ENCODE results near the gene TBC1D1. TPM values are rescaled to one million over a fixed set of nuclear protein-coding genes. Genes with fewer than 3 reads are reported as not detected.
A peak's percentile ranks its signal among the peaks of the same experiment; 100 is the strongest.

The TBC1D1 gene
- total and polyA plus RNA-seq, 12 donors = 85.4 to 153 (median 106) TPM

DNA sequence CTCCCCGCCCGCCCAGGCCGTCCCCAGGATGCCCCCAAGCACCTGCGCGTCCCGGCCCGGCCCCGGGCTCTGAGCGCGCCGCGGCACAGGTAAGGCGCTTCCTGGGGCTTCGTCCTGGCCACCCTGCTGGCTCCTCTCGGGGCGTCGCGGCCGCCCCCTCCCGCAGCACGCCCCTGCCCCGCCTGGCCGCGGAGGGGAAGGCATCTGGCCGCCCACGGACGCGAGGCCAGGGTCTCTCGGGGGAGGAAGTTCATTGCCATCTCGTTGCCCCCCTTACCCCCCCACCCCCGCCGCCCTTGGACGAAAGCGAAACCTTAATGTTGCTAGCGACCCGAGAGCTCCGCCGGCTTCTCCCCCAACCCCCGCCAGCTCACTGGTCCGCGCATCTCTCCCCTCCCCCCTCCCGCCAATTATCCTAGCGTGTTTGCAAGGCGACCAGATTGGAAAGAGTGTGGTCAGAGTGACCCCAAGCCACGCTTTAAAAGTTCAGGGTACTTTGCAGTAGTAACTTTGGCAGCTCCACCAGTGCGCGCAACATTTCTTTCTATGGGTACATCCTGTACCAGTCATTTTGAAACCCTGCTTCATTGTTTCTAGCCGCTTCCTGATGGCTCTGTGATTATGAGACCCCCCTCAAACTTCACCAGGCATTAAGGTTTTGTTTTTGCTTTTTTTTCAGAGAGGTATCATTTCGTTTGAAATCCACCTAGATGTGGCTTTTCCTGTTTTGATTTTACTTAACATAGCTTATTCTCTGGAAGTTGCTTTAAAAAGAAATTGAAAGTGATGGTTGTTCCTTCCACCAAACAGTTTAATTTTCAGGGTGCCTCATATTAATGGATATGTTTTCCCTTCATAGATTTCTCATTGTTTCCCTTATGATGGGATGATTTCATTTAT, 626 bp downstream of the TBC1D1 start:
- DNase-seq (peak in 1 of 2 donors; percentile 34), ATAC-seq (peak; percentile 15 to 38 (median 28))
- no peaks in the 10 kb centered on the region for H3K36me3 ChIP-seq
- no peaks in the 10 kb centered on the region for H3K27me3 ChIP-seq
- peak overlapping the region; percentile 85 to 95 (median 91) for H3K27ac ChIP-seq
- 0% methylated on average over 38 to 49 of the region's 49 CpGs for WGBS, 2 donors
- peaks cover 0 to 49% (median 22%) of the 10 kb centered on the region in 9 donors for H3K4me1 ChIP-seq
- peak overlapping the region; percentile 65 to 96 (median 88) for H3K4me3 ChIP-seq
- H3K9me3 ChIP-seq = no peaks in the 10 kb centered on the region
- TF ChIP-seq, protein P1, sequence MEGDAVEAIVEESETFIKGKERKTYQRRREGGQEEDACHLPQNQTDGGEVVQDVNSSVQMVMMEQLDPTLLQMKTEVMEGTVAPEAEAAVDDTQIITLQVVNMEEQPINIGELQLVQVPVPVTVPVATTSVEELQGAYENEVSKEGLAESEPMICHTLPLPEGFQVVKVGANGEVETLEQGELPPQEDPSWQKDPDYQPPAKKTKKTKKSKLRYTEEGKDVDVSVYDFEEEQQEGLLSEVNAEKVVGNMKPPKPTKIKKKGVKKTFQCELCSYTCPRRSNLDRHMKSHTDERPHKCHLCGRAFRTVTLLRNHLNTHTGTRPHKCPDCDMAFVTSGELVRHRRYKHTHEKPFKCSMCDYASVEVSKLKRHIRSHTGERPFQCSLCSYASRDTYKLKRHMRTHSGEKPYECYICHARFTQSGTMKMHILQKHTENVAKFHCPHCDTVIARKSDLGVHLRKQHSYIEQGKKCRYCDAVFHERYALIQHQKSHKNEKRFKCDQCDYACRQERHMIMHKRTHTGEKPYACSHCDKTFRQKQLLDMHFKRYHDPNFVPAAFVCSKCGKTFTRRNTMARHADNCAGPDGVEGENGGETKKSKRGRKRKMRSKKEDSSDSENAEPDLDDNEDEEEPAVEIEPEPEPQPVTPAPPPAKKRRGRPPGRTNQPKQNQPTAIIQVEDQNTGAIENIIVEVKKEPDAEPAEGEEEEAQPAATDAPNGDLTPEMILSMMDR (IDR thresholded peaks at IDR 0.05) = peak in 2 of 9 donors; percentile 10 to 16
- intact Hi-C loops (cut with DNase I) = loop anchor here in 9 of 10 donors (2.0 to 10.0 kb wide), 15 partner anchors 64 to 227 kb away; partner anchors contain the start of gene PGM2 (in 4 of the 9)

DNA sequence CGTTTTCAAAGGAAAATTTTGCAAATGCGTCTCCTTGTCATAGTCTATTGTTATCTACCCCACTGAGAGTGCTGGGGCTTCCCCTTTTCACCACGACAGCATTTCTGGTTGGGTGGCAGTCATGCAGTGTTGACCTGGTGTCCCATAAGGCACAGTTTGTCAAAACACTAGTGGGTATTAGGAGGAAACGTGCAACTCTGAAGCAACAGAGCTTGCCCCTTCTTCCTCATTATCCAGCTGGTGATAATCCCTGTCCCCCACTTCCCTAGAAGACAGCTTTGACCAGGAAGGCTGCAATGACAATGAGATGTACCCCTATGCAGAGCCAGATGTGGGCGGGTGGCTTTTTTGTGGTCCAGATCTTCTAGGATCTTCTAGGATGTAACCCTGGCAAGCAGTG, 1.8 kb downstream of the TBC1D1 start:
- Histone ChIP-seq H3K4me3 (peak overlapping the region in 5 of 10 donors; percentile 65 to 96 (median 90)), H3K4me1 (peaks cover 0 to 60% (median 32%) of the 10 kb centered on the region in 9 donors), H3K27me3 (no peaks in the 10 kb centered on the region), H3K27ac (peak overlapping the region in 5 of 10 donors; percentile 85 to 92 (median 89)), H3K9me3 (no peaks in the 10 kb centered on the region), H3K36me3 (no peaks in the 10 kb centered on the region)
- TF ChIP-seq, protein P1 (IDR thresholded peaks at IDR 0.05) = no peak
- no peak for DNase-seq
- 57 to 61% methylated on average over 5 of the region's 5 CpGs for WGBS, 2 donors
- intact Hi-C loops (cut with DNase I) = loop anchor here in 9 of 10 donors (2.0 to 10.0 kb wide), 13 partner anchors 65 to 228 kb away; partner anchors contain the start of gene PGM2 (in 2 of the 9)
- ATAC-seq = no peak

DNA sequence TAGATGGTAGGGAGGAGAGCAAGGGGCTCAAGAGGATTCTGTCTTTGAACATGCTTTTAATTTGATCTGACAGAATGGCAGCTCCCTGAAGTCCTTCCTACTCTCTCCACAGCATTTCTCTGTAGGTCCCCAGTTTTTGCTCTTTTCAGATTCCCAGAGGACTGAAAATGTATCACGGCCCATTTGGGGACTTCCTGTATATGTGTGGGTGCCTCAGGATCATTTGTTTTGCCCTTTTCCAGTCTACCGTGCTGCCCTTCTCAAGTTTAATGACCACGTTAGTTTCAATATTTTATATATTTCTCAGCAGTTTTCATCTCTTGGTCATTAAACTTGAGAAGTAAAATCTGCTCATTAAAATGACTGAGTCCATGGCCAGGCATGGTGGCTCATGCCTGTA, 2.3 kb downstream of the TBC1D1 start:
- intact Hi-C loops (cut with DNase I) = loop anchor here in 9 of 10 donors (2.0 to 10.0 kb wide), 13 partner anchors 66 to 228 kb away; partner anchors contain the start of gene PGM2 (in 2 of the 9)
- H3K9me3 ChIP-seq = no peaks in the 10 kb centered on the region

DNA sequence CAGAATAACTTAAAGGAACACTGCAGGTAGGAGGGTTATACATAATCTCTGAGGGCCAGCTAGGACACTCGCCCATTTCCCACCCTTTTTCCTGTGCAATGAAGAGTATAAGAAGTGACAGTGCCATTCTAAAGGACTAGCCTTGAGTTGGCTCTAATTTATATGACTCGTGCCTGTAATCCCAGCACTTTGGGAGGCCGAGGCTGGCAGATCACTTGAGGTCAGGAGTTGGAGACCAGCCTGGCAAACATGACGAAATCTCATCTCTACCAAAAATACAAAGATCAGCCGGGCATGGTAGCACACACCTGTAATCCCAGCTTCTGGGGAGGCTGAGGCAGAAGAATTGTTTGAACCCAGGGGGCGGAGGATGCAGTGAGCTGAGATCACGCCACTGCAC, 4.4 kb downstream of the TBC1D1 start:
- Histone ChIP-seq H3K27me3 (no peaks in the 10 kb centered on the region), H3K4me1 (peaks cover 0 to 49% (median 24%) of the 10 kb centered on the region in 9 donors), H3K27ac (no peak overlapping the region), H3K9me3 (no peaks in the 10 kb centered on the region), H3K36me3 (no peaks in the 10 kb centered on the region), H3K4me3 (no peak overlapping the region)
- DNase-seq = no peak
- intact Hi-C loops (cut with DNase I) = loop anchor here in 5 of 10 donors (10.0 kb wide), 5 partner anchors 70 to 230 kb away; partner anchors contain the start of gene PGM2 (in 1 of the 5)
- ATAC-seq = no peak
- TF ChIP-seq, protein P1 (IDR thresholded peaks at IDR 0.05) = no peak
- 79 to 83% methylated on average over 7 of the region's 7 CpGs for WGBS, 2 donors

More for the DNA sequence above, 2.3 kb downstream of the TBC1D1 start:
- H3K36me3 ChIP-seq = no peaks in the 10 kb centered on the region
- peak overlapping the region in 1 of 10 donors; percentile 89 for H3K4me3 ChIP-seq
- ATAC-seq = no peak
- DNase-seq = no peak
- H3K27me3 ChIP-seq = no peaks in the 10 kb centered on the region
- H3K27ac ChIP-seq = peak overlapping the region in 2 of 10 donors; percentile 85 to 92
- WGBS, 2 donors = 79 to 85% methylated on average over 3 of the region's 3 CpGs
- peaks cover 0 to 64% (median 32%) of the 10 kb centered on the region in 9 donors for H3K4me1 ChIP-seq
- TF ChIP-seq, protein P1 (IDR thresholded peaks at IDR 0.05) = no peak
